ENCODE data around the gene MFNG.

The MFNG gene

DNA sequence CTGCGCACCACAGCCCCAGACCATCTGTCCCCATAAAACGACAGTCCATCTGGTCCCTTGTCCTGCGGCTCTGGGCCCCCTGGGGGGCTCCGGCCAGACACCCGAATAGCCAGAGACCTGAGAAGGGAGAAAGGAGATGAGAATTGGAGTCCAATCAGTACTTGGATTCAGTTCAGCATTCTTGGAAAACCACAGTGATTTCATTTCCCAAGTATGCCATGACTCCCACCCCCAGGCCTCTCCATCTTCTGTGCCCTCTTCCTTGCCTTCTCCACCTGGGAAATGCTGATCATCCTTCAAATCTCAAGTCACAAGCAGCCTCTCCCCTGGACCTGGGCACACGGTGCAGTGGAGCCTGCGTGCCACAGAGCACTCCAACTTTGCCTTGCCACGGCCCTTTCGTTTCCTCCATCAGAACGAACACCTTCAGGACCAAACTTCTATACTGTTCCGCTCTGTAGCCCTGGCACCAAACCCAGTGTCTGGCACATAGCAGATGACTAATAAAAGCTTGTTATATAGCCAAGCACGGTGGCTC is 10.9 kb upstream of the MFNG start:
- peaks cover 31 to 40% of the 10 kb centered on the region in 2 donors for H3K4me1 ChIP-seq (ENCODE audit: control insufficient read depth in 1 of 2, insufficient read depth in 2 of 2, low read length in 2 of 2)
- no peak overlapping the region for H3K9ac ChIP-seq (ENCODE audit: low read depth in 1 of 2, low read length in 2 of 2)
- peaks cover 0 to 4% of the 10 kb centered on the region in 2 donors for H3K27me3 ChIP-seq (ENCODE audit: control insufficient read depth in 1 of 2, insufficient read depth in 2 of 2, low read length in 2 of 2)
- no peak overlapping the region for H3K4me3 ChIP-seq (ENCODE audit: low read depth in 1 of 2, low read length in 2 of 2)
- H3K36me3 ChIP-seq (ENCODE audit: control insufficient read depth in 1 of 2, insufficient read depth in 2 of 2, low read length in 2 of 2), result peaks cover 18 to 47% of the 10 kb centered on the region in 2 donors
- H3K27ac ChIP-seq (ENCODE audit: low read depth, low read length), result no peak overlapping the region
- no peaks in the 10 kb centered on the region for H3K9me3 ChIP-seq (ENCODE audit: control insufficient read depth in 1 of 2, low read length in 2 of 2)

DNA sequence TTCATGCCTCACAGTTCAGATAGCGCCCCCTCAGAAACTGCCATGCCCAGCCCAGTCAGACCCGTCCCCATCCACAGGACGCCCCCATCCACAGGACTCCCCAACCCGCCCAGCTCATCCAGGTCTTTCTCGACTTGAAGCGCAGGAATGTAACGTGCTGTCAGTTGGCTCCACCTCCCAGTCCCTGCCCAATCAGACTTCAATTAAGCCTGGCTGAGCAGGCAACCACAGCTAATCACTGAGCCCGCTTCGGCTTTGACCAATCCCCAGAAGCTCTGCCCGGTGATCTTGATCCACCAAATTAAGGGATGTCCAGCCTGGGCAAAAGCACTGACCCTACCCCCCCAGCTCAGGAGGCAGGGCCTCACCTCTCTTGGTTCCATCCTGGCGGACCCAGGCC is 10.5 kb upstream of the MFNG start:
- peaks cover 0 to 4% of the 10 kb centered on the region in 2 donors for H3K27me3 ChIP-seq (ENCODE audit: control insufficient read depth in 1 of 2, insufficient read depth in 2 of 2, low read length in 2 of 2)
- no peaks in the 10 kb centered on the region for H3K9me3 ChIP-seq (ENCODE audit: control insufficient read depth in 1 of 2, low read length in 2 of 2)
- no peak overlapping the region for H3K4me3 ChIP-seq (ENCODE audit: low read depth in 1 of 2, low read length in 2 of 2)
- H3K36me3 ChIP-seq (ENCODE audit: control insufficient read depth in 1 of 2, insufficient read depth in 2 of 2, low read length in 2 of 2), result peaks cover 18 to 47% of the 10 kb centered on the region in 2 donors
- H3K4me1 ChIP-seq (ENCODE audit: control insufficient read depth in 1 of 2, insufficient read depth in 2 of 2, low read length in 2 of 2), result peaks cover 27 to 36% of the 10 kb centered on the region in 2 donors
- H3K27ac ChIP-seq (ENCODE audit: low read depth, low read length), result no peak overlapping the region
- H3K9ac ChIP-seq (ENCODE audit: low read depth in 1 of 2, low read length in 2 of 2), result no peak overlapping the region

DNA sequence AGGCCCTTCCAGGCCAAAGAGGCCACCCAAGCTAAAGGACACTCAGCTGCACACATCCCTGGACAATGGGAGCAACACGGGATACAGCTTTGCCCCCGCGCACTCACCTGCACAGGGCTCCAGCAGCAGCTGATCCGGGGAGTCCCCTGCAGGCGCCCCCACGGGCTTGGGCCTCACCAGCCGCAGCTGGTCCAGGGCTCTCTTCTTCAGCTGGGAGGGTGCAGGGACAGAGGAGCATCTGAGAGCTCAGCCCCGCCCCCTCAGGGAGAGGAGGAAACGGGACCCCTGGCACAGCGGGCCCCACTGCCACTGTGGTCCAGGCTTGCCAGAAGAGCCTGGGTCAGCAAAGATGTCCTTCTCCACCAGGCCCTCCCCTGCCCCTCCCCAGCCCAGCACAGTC is 7.8 kb upstream of the MFNG start:
- no peak overlapping the region for H3K27ac ChIP-seq (ENCODE audit: low read depth, low read length)
- peaks cover 22 to 47% of the 10 kb centered on the region in 2 donors for H3K36me3 ChIP-seq (ENCODE audit: control insufficient read depth in 1 of 2, insufficient read depth in 2 of 2, low read length in 2 of 2)
- peaks cover 0 to 4% of the 10 kb centered on the region in 2 donors for H3K27me3 ChIP-seq (ENCODE audit: control insufficient read depth in 1 of 2, insufficient read depth in 2 of 2, low read length in 2 of 2)
- no peaks in the 10 kb centered on the region for H3K9me3 ChIP-seq (ENCODE audit: control insufficient read depth in 1 of 2, low read length in 2 of 2)
- no peak overlapping the region for H3K4me3 ChIP-seq (ENCODE audit: low read depth in 1 of 2, low read length in 2 of 2)
- H3K4me1 ChIP-seq (ENCODE audit: control insufficient read depth in 1 of 2, insufficient read depth in 2 of 2, low read length in 2 of 2), result peaks cover 2 to 10% of the 10 kb centered on the region in 2 donors
- H3K9ac ChIP-seq (ENCODE audit: low read depth in 1 of 2, low read length in 2 of 2), result no peak overlapping the region

DNA sequence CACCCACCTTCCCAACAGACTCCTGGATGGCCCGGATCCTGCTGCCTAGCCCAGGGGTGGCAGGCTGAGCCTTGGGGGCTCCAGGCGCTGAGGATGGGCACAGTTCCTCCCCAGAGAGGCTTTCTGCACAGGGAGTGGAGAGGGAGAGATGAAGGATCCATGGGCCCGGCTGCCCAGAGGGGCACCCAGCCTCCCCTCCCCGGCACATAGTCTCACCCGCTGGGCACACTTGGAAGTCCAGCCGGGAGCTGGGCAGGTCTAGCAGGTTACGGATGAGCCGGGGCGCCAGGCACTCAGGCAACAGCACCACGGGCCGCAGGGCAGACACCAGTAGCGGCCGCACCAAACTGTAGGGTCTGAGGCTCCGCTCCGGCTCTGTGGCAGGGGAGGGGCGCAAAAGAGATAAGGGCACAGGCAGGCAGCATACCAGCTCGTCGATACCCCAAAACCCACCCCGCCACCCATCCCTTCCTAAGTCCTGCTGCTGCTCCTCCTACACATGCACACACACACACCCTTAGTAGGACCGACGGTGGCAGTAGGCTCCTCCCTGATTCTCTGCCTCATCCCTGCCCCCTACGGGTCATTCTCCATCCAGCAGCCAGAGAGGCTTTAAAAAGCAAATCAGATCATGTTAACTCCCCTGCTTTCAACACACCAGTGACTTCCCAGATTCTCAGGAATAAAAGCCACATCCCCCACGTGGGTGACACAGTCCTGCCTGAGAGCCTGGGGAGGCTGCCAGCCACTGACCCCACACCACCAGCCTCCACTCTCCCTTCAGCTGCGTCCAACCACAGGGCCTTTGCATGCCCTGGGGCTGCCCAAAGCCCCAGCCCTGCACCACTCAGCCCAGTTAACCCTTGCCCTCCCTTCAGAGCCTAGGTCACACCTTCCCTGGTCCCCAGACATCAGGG is 6.5 kb upstream of the MFNG start:
- H3K4me3 ChIP-seq (ENCODE audit: low read depth in 1 of 2, low read length in 2 of 2), result no peak overlapping the region
- H3K36me3 ChIP-seq (ENCODE audit: control insufficient read depth in 1 of 2, insufficient read depth in 2 of 2, low read length in 2 of 2), result peaks cover 22 to 47% of the 10 kb centered on the region in 2 donors
- no peak overlapping the region for H3K27ac ChIP-seq (ENCODE audit: low read depth, low read length)

DNA sequence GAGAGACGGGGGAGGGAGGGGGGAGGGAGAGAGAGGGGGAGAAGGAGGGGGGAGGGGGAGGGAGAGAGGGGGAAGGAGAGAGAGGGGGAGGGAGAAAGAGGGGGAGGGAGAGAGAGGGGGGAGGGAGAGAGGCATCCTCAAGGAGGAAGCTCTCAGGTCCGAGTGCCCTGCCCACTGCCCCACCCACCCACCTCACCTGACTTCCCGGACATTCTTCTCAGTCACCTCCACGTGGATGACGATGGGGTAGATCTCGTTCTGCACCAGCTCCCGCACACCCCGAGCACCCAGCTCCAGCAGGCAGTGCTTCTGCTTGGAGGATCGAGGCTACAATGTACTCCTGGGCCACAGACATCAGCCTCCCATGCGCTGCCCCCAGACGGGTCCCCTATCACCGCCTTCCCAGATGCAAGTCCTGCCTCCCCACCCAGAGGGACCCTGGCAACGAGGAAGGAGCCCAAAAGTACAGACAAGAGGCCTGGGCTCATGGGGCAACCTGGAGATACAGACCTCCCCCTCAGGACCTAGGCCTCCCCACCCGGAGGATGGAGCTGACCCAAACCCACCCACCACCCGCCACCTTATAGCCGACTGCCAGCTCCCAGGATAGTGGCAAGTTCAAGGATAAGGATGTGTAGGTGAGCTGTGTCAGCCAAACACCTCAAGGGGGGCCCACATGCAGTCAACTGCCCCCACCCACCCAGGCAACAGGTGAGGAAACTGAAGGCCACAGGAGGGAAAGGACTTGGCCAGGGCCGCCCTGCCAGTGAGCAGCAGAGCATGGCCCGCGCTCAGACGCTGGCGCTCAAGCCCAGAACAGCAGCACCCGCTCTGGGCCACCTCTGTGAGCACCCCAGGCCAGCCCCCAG is 5.6 kb upstream of the MFNG start:
- Histone ChIP-seq H3K4me1 (ENCODE audit: control insufficient read depth in 1 of 2, insufficient read depth in 2 of 2, low read length in 2 of 2) (peaks cover 4% of the 10 kb centered on the region in 2 donors), H3K4me3 (ENCODE audit: low read depth in 1 of 2, low read length in 2 of 2) (no peak overlapping the region), H3K27ac (ENCODE audit: low read depth, low read length) (no peak overlapping the region), H3K36me3 (ENCODE audit: control insufficient read depth in 1 of 2, insufficient read depth in 2 of 2, low read length in 2 of 2) (peaks cover 19 to 40% of the 10 kb centered on the region in 2 donors), H3K9ac (ENCODE audit: low read depth in 1 of 2, low read length in 2 of 2) (no peak overlapping the region), H3K9me3 (ENCODE audit: control insufficient read depth in 1 of 2, low read length in 2 of 2) (no peaks in the 10 kb centered on the region), H3K27me3 (ENCODE audit: control insufficient read depth in 1 of 2, insufficient read depth in 2 of 2, low read length in 2 of 2) (no peaks in the 10 kb centered on the region)

More for the DNA sequence above, 6.5 kb upstream of the MFNG start:
- H3K9me3 ChIP-seq (ENCODE audit: control insufficient read depth in 1 of 2, low read length in 2 of 2), result no peaks in the 10 kb centered on the region
- no peaks in the 10 kb centered on the region for H3K27me3 ChIP-seq (ENCODE audit: control insufficient read depth in 1 of 2, insufficient read depth in 2 of 2, low read length in 2 of 2)
- no peak overlapping the region for H3K9ac ChIP-seq (ENCODE audit: low read depth in 1 of 2, low read length in 2 of 2)
- H3K4me1 ChIP-seq (ENCODE audit: control insufficient read depth in 1 of 2, insufficient read depth in 2 of 2, low read length in 2 of 2), result no peaks in the 10 kb centered on the region

DNA sequence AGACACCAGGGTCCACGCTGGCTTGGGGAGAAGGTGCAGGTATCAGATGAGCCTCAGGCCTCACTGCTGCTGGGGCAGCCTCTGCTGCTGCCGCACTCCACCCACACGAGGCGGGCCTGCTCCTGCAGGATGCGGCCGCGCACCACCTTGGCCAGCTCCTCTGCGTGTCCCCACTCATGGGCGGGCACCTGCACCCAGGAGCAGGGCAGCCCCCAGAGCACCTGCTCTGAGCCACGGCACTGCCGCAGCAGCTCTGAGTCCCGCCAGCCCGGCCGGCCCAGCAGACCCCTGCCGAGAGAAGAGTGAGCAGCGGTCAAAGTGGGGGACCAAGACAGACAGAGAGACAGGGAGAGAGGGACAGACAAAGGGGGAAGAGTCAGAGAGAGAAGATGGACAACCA is 4.9 kb upstream of the MFNG start:
- H3K4me3 ChIP-seq (ENCODE audit: low read depth in 1 of 2, low read length in 2 of 2), result no peak overlapping the region
- H3K27me3 ChIP-seq (ENCODE audit: control insufficient read depth in 1 of 2, insufficient read depth in 2 of 2, low read length in 2 of 2), result no peaks in the 10 kb centered on the region
- H3K27ac ChIP-seq (ENCODE audit: low read depth, low read length), result no peak overlapping the region
- no peaks in the 10 kb centered on the region for H3K9me3 ChIP-seq (ENCODE audit: control insufficient read depth in 1 of 2, low read length in 2 of 2)
- H3K4me1 ChIP-seq (ENCODE audit: control insufficient read depth in 1 of 2, insufficient read depth in 2 of 2, low read length in 2 of 2), result peaks cover 10 to 11% of the 10 kb centered on the region in 2 donors
- no peak overlapping the region for H3K9ac ChIP-seq (ENCODE audit: low read depth in 1 of 2, low read length in 2 of 2)
- H3K36me3 ChIP-seq (ENCODE audit: control insufficient read depth in 1 of 2, insufficient read depth in 2 of 2, low read length in 2 of 2), result peaks cover 13 to 33% of the 10 kb centered on the region in 2 donors

DNA sequence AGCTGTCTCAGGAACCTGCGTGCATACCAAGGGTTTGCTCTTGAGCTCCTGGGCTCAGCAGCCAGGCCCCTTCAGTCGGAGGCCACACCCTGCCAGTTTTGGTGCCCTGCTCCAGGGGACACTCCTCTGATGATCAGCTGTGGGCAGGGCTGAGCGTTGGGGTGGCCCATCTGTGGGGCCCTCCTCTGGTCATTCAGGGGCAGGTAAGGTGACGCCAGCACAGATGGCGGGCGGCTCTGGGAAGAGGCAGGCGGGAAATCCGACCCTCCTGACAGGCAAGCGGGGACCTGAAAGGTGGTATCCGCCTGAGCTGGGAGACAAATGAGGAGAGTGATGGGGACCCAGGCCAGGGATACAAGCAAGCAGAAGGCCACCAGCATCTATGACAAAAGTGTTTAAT is 3.8 kb upstream of the MFNG start:
- Histone ChIP-seq H3K9me3 (ENCODE audit: control insufficient read depth in 1 of 2, low read length in 2 of 2) (no peaks in the 10 kb centered on the region), H3K4me1 (ENCODE audit: control insufficient read depth in 1 of 2, insufficient read depth in 2 of 2, low read length in 2 of 2) (peaks cover 10 to 12% of the 10 kb centered on the region in 2 donors), H3K27me3 (ENCODE audit: control insufficient read depth in 1 of 2, insufficient read depth in 2 of 2, low read length in 2 of 2) (no peaks in the 10 kb centered on the region), H3K27ac (ENCODE audit: low read depth, low read length) (no peak overlapping the region), H3K4me3 (ENCODE audit: low read depth in 1 of 2, low read length in 2 of 2) (no peak overlapping the region), H3K9ac (ENCODE audit: low read depth in 1 of 2, low read length in 2 of 2) (no peak overlapping the region), H3K36me3 (ENCODE audit: control insufficient read depth in 1 of 2, insufficient read depth in 2 of 2, low read length in 2 of 2) (peaks cover 12 to 23% of the 10 kb centered on the region in 2 donors)

DNA sequence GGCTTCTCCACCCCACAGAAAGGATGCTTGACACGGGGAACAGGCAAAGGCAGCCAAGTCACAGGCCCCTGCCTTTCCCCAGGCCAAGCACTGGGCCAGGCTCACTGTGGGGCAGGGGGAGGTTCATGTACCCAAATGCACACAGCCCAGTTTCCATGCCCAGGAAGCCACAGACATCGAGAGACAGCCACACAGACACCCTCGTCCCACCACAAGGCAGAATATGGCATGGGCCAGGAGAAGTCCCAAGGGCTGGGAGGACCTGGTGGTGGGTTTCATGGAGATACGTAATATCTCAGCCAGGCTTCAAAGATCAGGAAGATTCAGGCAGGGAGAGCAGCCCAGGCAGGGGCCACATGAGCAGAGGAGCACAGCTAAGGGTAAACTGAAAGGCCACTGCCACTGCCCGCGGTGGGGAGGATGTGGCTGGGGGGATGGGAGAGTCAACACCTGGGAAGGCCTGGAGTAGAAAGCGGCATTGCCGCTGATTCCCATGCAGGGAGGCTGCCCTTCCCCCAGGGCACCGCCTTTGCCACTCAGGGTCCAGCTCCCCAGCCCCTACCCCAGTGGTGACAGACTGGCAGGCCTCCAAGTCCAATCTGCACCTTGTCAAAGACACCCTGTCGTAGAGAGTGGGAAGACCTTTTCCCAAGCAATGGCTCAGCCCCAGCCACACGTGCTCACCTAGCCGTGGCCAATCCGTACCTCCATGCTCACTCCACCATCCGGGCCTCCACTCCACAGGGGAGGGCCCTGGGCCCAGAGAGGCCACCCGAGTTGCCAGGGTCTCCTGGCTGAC is 2.4 kb upstream of the MFNG start:
- no peaks in the 10 kb centered on the region for H3K9me3 ChIP-seq (ENCODE audit: control insufficient read depth in 1 of 2, low read length in 2 of 2)
- H3K9ac ChIP-seq (ENCODE audit: low read depth in 1 of 2, low read length in 2 of 2), result no peak overlapping the region
- no peaks in the 10 kb centered on the region for H3K27me3 ChIP-seq (ENCODE audit: control insufficient read depth in 1 of 2, insufficient read depth in 2 of 2, low read length in 2 of 2)
- peaks cover 8 to 11% of the 10 kb centered on the region in 2 donors for H3K36me3 ChIP-seq (ENCODE audit: control insufficient read depth in 1 of 2, insufficient read depth in 2 of 2, low read length in 2 of 2)
- H3K4me1 ChIP-seq (ENCODE audit: control insufficient read depth in 1 of 2, insufficient read depth in 2 of 2, low read length in 2 of 2), result peaks cover 10 to 16% of the 10 kb centered on the region in 2 donors
- H3K4me3 ChIP-seq (ENCODE audit: low read depth in 1 of 2, low read length in 2 of 2), result no peak overlapping the region
- no peak overlapping the region for H3K27ac ChIP-seq (ENCODE audit: low read depth, low read length)

DNA sequence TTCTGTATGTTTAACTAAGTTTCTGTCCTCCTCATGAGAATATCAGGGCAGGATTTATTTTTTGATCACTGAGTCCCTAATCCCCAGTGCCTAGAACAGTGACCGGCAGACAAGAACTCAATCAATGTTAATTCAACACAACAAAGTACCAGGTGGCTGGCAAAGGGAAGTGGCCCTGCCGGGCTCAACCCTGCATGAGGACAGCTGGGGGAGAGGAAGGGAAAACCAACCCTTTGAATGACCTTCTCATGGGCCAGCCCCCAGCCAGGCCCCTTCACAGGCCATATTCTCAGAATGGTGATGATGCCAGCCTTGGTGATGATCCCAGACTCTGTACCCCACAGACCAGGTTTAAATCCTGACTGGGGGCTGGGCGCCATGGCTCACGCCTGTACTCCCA is 1.4 kb upstream of the MFNG start:
- H3K36me3 ChIP-seq (ENCODE audit: control insufficient read depth in 1 of 2, insufficient read depth in 2 of 2, low read length in 2 of 2), result peaks cover 8 to 11% of the 10 kb centered on the region in 2 donors
- H3K27me3 ChIP-seq (ENCODE audit: control insufficient read depth in 1 of 2, insufficient read depth in 2 of 2, low read length in 2 of 2), result no peaks in the 10 kb centered on the region
- H3K9ac ChIP-seq (ENCODE audit: low read depth in 1 of 2, low read length in 2 of 2), result no peak overlapping the region
- peaks cover 10 to 25% of the 10 kb centered on the region in 2 donors for H3K4me1 ChIP-seq (ENCODE audit: control insufficient read depth in 1 of 2, insufficient read depth in 2 of 2, low read length in 2 of 2)
- no peak overlapping the region for H3K27ac ChIP-seq (ENCODE audit: low read depth, low read length)
- H3K4me3 ChIP-seq (ENCODE audit: low read depth in 1 of 2, low read length in 2 of 2), result no peak overlapping the region
- H3K9me3 ChIP-seq (ENCODE audit: control insufficient read depth in 1 of 2, low read length in 2 of 2), result no peaks in the 10 kb centered on the region

Measured in duodenal mucosa (tissue), 2 donors.